GM23248 (cell line): ENCODE data around the gene SH3RF3. TPM values are rescaled to one million over a fixed set of nuclear protein-coding genes. Genes with fewer than 3 reads are reported as not detected.

Experiments
- DNase-seq: peaks from one replicate; pipeline ENCODE4 v3.0.0-alpha.2; 2015
- H2AFZ ChIP-seq: fragments of 200-600 bp; sonication (generic); 2 replicates; pipeline ENCODE4 v1.6.1; 2016; ENCODE audit warnings: antibody characterized with exemption
- H3F3A ChIP-seq: fragments of 200-600 bp; sonication (generic); 2 replicates; pipeline ENCODE4 v1.6.1; 2016; ENCODE audit warnings: mild to moderate bottlenecking, antibody characterized with exemption, mixed run types; ENCODE audit not compliant: insufficient read depth
- H3K27ac ChIP-seq: fragments of 200-600 bp; sonication (generic); 2 replicates; pipeline ENCODE4 v1.5.1; 2016; ENCODE audit warnings: mild to moderate bottlenecking
- H3K27me3 ChIP-seq: fragments of 200-600 bp; sonication (generic); replicated peaks from 2 replicates; pipeline ENCODE4 v1.6.1; 2016; ENCODE audit warnings: mild to moderate bottlenecking; ENCODE audit not compliant: insufficient read depth
- H3K36me3 ChIP-seq: fragments of 200-600 bp; sonication (generic); 2 replicates; pipeline ENCODE4 v1.6.1; 2016; ENCODE audit warnings: low read depth, mild to moderate bottlenecking
- H3K4me1 ChIP-seq: fragments of 200-600 bp; sonication (generic); 2 replicates; pipeline ENCODE4 v1.6.1; 2016; ENCODE audit warnings: mild to moderate bottlenecking; ENCODE audit not compliant: insufficient read depth
- H3K4me2 ChIP-seq: fragments of 200-600 bp; sonication (generic); one replicate; pipeline ENCODE4 v1.6.1; 2016; ENCODE audit warnings: mild to moderate bottlenecking; ENCODE audit not compliant: unreplicated experiment
- H3K4me3 ChIP-seq: fragments of 200-600 bp; sonication (generic); 2 replicates; pipeline ENCODE4 v1.5.1; 2016; ENCODE audit warnings: mild to moderate bottlenecking
- H3K79me2 ChIP-seq: fragments of 200-600 bp; sonication (generic); 2 replicates; pipeline ENCODE4 v1.6.1; 2016; ENCODE audit warnings: mild to moderate bottlenecking; ENCODE audit not compliant: insufficient read depth
- H3K9ac ChIP-seq: fragments of 200-600 bp; sonication (generic); 2 replicates; pipeline ENCODE4 v1.6.1; 2016; ENCODE audit warnings: mild to moderate bottlenecking
- H3K9me2 ChIP-seq: fragments of 200-600 bp; sonication (generic); 2 replicates; pipeline ENCODE4 v1.6.1; 2016; ENCODE audit warnings: mixed run types, mild to moderate bottlenecking, moderate library complexity; ENCODE audit not compliant: insufficient read depth
- H3K9me3 ChIP-seq: fragments of 200-600 bp; sonication (generic); one replicate; pipeline ENCODE4 v1.6.1; 2017; ENCODE audit warnings: low read depth
- H4K20me1 ChIP-seq: fragments of 200-600 bp; sonication (generic); 2 replicates; pipeline ENCODE4 v1.6.0; 2016; ENCODE audit not compliant: insufficient read depth
- EZH2 ChIP-seq: fragments of 200-600 bp; sonication (generic); IDR thresholded peaks from 2 replicates; pipeline ENCODE4 v1.6.1; 2018; ENCODE audit warnings: antibody characterized with exemption, mild to moderate bottlenecking; ENCODE audit not compliant: insufficient read depth, poor library complexity, severe bottlenecking
- EZH2phosphoT487 ChIP-seq: fragments of 200-600 bp; sonication (generic); IDR thresholded peaks from 2 replicates; pipeline ENCODE4 v1.6.1; 2018; ENCODE audit warnings: antibody characterized with exemption, moderate library complexity, mild to moderate bottlenecking, low read depth; ENCODE audit not compliant: insufficient read depth
- WGBS, 2 experiments: methylation state at CpG; one replicate each; pipeline ENCODE4 v1.1.6; 2015 to 2017; ENCODE audit warnings: low lambda C conversion rate in 2 of 2, low coverage in 1 of 2; ENCODE audit errors: missing lambda C conversion rate in 2 of 2; 5-methylcytosine and 5-hydroxymethylcytosine counted together
- in situ Hi-C: fragments of 300-500 bp; cut with MboI; formaldehyde crosslinking; loops from 2 replicates; pipeline ENCODE4 v1.15.0; 2020
- polyA plus RNA-seq: library from polyadenylated mRNA; unstranded; fragments of >200 nt; fragmentation: Nextera tagmentation; extraction: Ambion mirVana; gene quantifications from 2 replicates; pipeline ENCODE4 v1.2.1, GENCODE V29; 2016
- total RNA-seq: library from RNA; depleted of rRNA; stranded (reverse); fragments of >200 nt; shearing (Covaris generic); gene quantifications from 2 replicates; pipeline ENCODE4 v1.2.3, GENCODE V29; 2014

The SH3RF3 gene
- total and polyA plus RNA-seq, 2 experiments from 2014 or later = 1.5 to 5.2 TPM

DNA sequence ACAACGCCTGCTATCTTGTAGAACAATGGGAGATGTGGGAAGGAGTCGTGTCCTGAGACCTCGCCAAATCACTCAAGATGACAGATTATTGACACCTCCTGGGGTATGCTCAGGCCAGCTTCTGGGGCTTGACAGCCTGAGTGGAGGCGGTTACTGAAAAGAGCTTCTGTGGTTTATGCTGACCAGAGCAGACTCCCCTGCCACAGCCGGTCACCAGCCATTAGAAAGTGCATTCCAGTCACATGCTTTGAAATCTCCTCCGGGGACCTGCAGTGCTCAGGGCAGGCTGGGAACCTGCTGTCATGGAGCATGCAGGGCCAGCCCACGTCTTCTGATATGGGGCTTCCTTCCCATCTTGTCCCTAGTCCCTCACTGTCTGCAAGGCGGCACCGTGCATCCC is 268.9 kb downstream of the SH3RF3 start:
- Histone ChIP-seq H3K9me3 (no peaks in the 10 kb centered on the region), H3K27ac (no peak overlapping the region), H3K4me3 (no peak overlapping the region), H3K4me2 (no peak overlapping the region), H3K9ac (no peak overlapping the region), H3K4me1 (no peaks in the 10 kb centered on the region), H3F3A (no peaks in the 10 kb centered on the region), H3K79me2 (no peaks in the 10 kb centered on the region), H3K27me3 (no peaks in the 10 kb centered on the region), H3K36me3 (no peaks in the 10 kb centered on the region), H3K9me2 (no peaks in the 10 kb centered on the region), H4K20me1 (no peaks in the 10 kb centered on the region), H2AFZ (no peak overlapping the region)
- TF ChIP-seq EZH2 (no peak), EZH2phosphoT487 (no peak)
- 94 to 97% methylated on average over 9 of the region's 9 CpGs for WGBS, 2 experiments
- in situ Hi-C loops = no loop called here
- no peak for DNase-seq

DNA sequence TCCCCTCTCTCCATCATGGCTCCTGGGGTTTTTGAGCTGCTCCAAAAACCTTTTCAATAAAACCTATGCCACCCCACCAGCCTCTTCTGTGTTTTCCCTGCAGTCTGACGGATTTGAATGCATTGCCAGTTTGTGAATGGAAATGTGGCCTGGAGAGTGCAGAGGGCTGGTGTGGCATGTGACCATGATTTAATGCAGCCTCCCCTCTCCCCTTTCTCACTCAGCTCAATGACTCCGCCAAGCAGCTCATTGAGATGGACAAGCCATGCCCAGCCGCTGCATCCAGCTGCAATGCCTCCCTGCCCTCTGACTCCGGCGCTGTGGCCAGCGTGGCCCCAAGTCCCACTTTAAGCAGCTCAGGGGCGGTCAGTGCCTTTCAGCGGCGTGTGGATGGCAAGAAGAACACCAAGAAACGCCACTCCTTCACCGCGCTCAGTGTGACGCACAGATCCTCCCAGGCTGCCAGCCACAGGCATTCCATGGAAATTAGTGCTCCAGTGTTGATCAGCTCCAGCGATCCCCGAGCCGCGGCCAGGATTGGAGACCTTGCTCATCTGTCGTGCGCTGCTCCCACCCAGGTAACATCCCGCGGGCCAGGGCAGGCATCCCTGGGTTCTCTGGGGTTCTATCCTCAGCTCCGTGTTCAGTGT is 269.5 kb downstream of the SH3RF3 start:
- DNase-seq = peak; percentile 83
- Histone ChIP-seq H3K9me3 (no peaks in the 10 kb centered on the region), H3K36me3 (no peaks in the 10 kb centered on the region), H3K9ac (peak overlapping the region; percentile 74), H4K20me1 (no peaks in the 10 kb centered on the region), H3F3A (no peaks in the 10 kb centered on the region), H3K4me2 (peak overlapping the region; percentile 53), H3K4me1 (no peaks in the 10 kb centered on the region), H3K79me2 (no peaks in the 10 kb centered on the region), H2AFZ (peak overlapping the region; percentile 37; the same call in 1 of the 2 replicates), H3K9me2 (no peaks in the 10 kb centered on the region), H3K4me3 (peak overlapping the region; percentile 59), H3K27me3 (no peaks in the 10 kb centered on the region), H3K27ac (peak overlapping the region; percentile 74)
- WGBS, 2 experiments = 57 to 62% methylated on average over 22 of the region's 22 CpGs
- TF ChIP-seq EZH2phosphoT487 (no peak), EZH2 (no peak)
- in situ Hi-C loops = no loop called here

DNA sequence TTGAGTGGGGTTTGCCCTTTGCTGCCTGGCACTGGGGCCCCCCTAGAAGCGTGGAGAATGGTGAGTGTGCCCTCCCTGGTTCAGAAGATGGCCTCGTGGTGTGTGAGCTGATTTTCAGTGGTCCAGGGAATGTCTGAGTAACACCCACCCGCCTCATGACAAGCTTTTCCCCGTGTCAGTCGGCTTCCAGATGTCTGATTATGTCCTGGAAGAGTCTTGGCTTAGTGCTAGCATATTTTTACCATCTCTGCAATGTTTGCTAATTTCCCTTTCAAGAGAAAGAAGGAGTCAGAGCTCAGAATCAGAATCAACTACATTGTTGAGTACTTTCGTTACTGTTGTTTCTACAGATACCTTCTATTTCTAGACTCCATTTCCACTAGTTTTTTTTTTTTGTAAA is 270.1 kb downstream of the SH3RF3 start:
- DNase-seq = peak; percentile 75
- Histone ChIP-seq H3K9me2 (no peaks in the 10 kb centered on the region), H3K9ac (peak overlapping the region; percentile 74), H3K79me2 (no peaks in the 10 kb centered on the region), H3K9me3 (no peaks in the 10 kb centered on the region), H2AFZ (peak overlapping the region; percentile 37; the same call in 1 of the 2 replicates), H4K20me1 (no peaks in the 10 kb centered on the region), H3K27me3 (no peaks in the 10 kb centered on the region), H3K4me1 (no peaks in the 10 kb centered on the region), H3K36me3 (no peaks in the 10 kb centered on the region), H3K4me3 (peak overlapping the region; percentile 59), H3K4me2 (peak overlapping the region; percentile 53), H3K27ac (peak overlapping the region; percentile 74), H3F3A (no peaks in the 10 kb centered on the region)
- in situ Hi-C loops = no loop called here
- TF ChIP-seq EZH2phosphoT487 = no peak
- TF ChIP-seq EZH2 = no peak
- WGBS, 2 experiments = 33 to 42% methylated on average over 6 of the region's 6 CpGs

DNA sequence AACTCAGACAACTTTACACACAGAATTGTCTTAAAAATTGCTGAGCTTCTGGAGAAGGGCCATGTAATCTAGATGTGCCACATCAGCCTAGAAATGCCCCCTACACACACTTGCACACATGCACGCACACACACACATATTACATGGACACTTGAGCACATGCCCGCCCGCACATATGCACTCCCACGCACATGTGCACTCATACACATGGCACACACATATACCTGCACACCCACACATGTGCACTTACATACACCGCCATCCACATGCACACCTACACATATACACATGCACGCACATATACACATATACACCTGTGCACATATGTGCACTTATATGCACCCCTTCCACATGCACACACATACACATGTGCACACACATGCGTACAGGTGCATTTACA is 271.1 kb downstream of the SH3RF3 start:
- no peaks in the 10 kb centered on the region for H3K79me2 ChIP-seq
- no peaks in the 10 kb centered on the region for H3K27me3 ChIP-seq
- 84 to 93% methylated on average over 7 of the region's 7 CpGs for WGBS, 2 experiments
- in situ Hi-C loops = no loop called here
- no peak for DNase-seq
- H3K4me1 ChIP-seq = no peaks in the 10 kb centered on the region
- H4K20me1 ChIP-seq = no peaks in the 10 kb centered on the region
- no peak for TF ChIP-seq EZH2
- no peak for TF ChIP-seq EZH2phosphoT487
- no peak overlapping the region for H3K4me2 ChIP-seq
- no peaks in the 10 kb centered on the region for H3F3A ChIP-seq
- H3K27ac ChIP-seq = no peak overlapping the region
- H3K9ac ChIP-seq = no peak overlapping the region
- no peak overlapping the region for H2AFZ ChIP-seq
- H3K9me3 ChIP-seq = no peaks in the 10 kb centered on the region
- no peak overlapping the region for H3K4me3 ChIP-seq
- no peaks in the 10 kb centered on the region for H3K9me2 ChIP-seq
- H3K36me3 ChIP-seq = no peaks in the 10 kb centered on the region

DNA sequence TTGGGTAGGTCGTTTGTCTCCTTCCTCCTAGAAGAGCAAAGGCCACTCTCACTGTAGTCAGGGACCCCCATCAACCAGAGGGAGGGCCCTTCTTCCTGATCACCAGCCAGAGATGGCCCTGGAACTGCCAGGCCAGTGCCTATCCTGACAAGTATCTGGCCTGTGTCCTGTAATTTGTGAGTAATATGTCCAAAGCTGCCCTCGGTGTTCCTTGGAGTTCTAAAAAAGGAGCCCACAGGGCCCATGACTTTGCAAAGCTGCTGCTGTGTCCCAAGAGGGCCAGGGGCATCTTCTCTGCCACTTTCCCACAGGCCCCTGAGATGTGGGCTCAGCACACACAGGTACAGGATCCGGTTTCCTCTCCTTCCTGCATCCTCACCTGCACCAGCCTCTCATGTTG is 272.4 kb downstream of the SH3RF3 start:
- Histone ChIP-seq H3K9me3 (no peaks in the 10 kb centered on the region), H3K9me2 (no peaks in the 10 kb centered on the region), H3K36me3 (no peaks in the 10 kb centered on the region), H4K20me1 (no peaks in the 10 kb centered on the region), H3F3A (no peaks in the 10 kb centered on the region), H3K27me3 (no peaks in the 10 kb centered on the region), H3K9ac (no peak overlapping the region), H3K27ac (no peak overlapping the region), H3K4me3 (no peak overlapping the region), H2AFZ (no peak overlapping the region), H3K4me1 (no peaks in the 10 kb centered on the region), H3K4me2 (no peak overlapping the region), H3K79me2 (no peaks in the 10 kb centered on the region)
- TF ChIP-seq EZH2 (no peak), EZH2phosphoT487 (no peak)
- WGBS, 2 experiments = 58 to 67% methylated on average over 3 of the region's 3 CpGs
- in situ Hi-C loops = no loop called here
- no peak for DNase-seq
